Heart right ventricle (tissue), 16 donors: Measurements from ENCODE around the gene CARMIL1. TPM values are rescaled to one million over a fixed set of nuclear protein-coding genes. Genes with fewer than 3 reads are reported as not detected.

Experiments used
- ATAC-seq, 8 donors: fragments of 200-7000 bp; cut with Tn5 transposase; one replicate each; pipeline ENCODE4 v1.9.1; 2020; ENCODE audit warnings: mild to moderate bottlenecking in 8 of 8, moderate library complexity in 8 of 8, moderate number of reproducible peaks in 1 of 8
- DNase-seq, 2 donors: peaks; one replicate each; pipeline ENCODE4 v3.0.0-alpha.2; 2020
- H3K27ac ChIP-seq, 10 donors: fragments of 200-600 bp; sonication (generic) in 2 of 10; one replicate each; pipeline versions ENCODE4 v1.5.0 to v1.8.0; 2020 to 2022; ENCODE audit warnings: mild to moderate bottlenecking in 3 of 10
- H3K27me3 ChIP-seq, 7 donors: fragments of 200-600 bp; one replicate each; pipeline ENCODE4 v1.8.0; 2021 to 2022; ENCODE audit warnings: mild to moderate bottlenecking in 2 of 7
- H3K36me3 ChIP-seq, 9 donors: fragments of 200-600 bp; sonication (generic) in 1 of 9; one replicate each; pipeline versions ENCODE4 v1.5.0 to v1.8.0; 2020 to 2022; ENCODE audit warnings: mild to moderate bottlenecking in 2 of 9
- H3K4me1 ChIP-seq, 9 donors: fragments of 200-600 bp; sonication (generic) in 1 of 9; one replicate each; pipeline versions ENCODE4 v1.5.0 to v1.8.0; 2020 to 2022; ENCODE audit warnings: mild to moderate bottlenecking in 4 of 9
- H3K4me3 ChIP-seq, 10 donors: fragments of 200-600 bp; sonication (generic) in 2 of 10; one replicate each; pipeline versions ENCODE4 v1.5.0 to v1.8.0; 2020 to 2022; ENCODE audit warnings: mild to moderate bottlenecking in 7 of 10, moderate library complexity in 2 of 10
- H3K9me3 ChIP-seq, 11 donors: fragments of 200-600 bp in 10 of 11; sonication (generic) in 2 of 11; one replicate each; pipeline versions ENCODE4 v1.5.0 to v1.8.0; 2013 to 2022; ENCODE audit warnings: mild to moderate bottlenecking in 2 of 11, control low read depth in 1 of 11, moderate library complexity in 1 of 11
- CTCF ChIP-seq, 9 donors: fragments of 200-600 bp; sonication (generic) in 2 of 9; IDR thresholded peaks; one replicate each; pipeline versions ENCODE4 v1.5.0 to v1.8.0; 2021 to 2022; ENCODE audit warnings: antibody characterized with exemption in 9 of 9, mild to moderate bottlenecking in 5 of 9, moderate library complexity in 1 of 9
- WGBS, 2 donors: extraction: QIAGEN DNeasy Blood & Tissue Kit; methylation state at CpG; one replicate each; pipeline ENCODE4 v1.1.7; 2013; ENCODE audit warnings: inconsistent platforms in 1 of 2; 5-methylcytosine and 5-hydroxymethylcytosine counted together
- intact Hi-C, 10 donors: fragments of 100-400 bp; cut with DNase I; formaldehyde crosslinking; loops; one replicate each; pipeline versions ENCODE4 v1.11.1 to v1.14.2; 2022
- polyA plus RNA-seq, 2 donors: library from polyadenylated mRNA; stranded (reverse); fragments of 200-250 nt; gene quantifications; one replicate each; pipeline ENCODE4 v1.2.3, GENCODE V29; 2013
- total RNA-seq, 10 donors: library from RNA; stranded (reverse); fragmentation: NEBNext Ultra II Directional in 3 of 10; extraction: Animal tissue kit (Norgen Biotek cat#: 25700) in 3 of 10; gene quantifications; one replicate each; pipeline versions ENCODE4 v1.2.1 to v1.2.4, GENCODE V29; 2021 to 2023
- donor health status: Arrhythmogenic right ventricular cardiomyopathy.
- donor health status: ischemic (EF 13 %, LVEDD 7.1; RV severe dilation, severe dysfunction).
- donor health status: healthy with polysubstance abuse.
- donor health status: DM: no; HTN: yes; CAD: no.
- donor health status: DM: no; HTN: no; CAD: no.
- donor health status: ischemic (EF 25% LVEDD 6.9; RV normal size, moderate dysfunction).
- donor health status: ischemic (EF 25% LVEDD 5.7; RV mildly dilated, moderate dysfunction).
- donor health status: healthy.
- donor health status: DM: yes; HTN: yes; CAD: no.
- donor health status: Ischemic cardiomyopathy.
- donor health status: ischemic (EF 35%, LVEDD 5.7; RV mildly dilated, moderate dysfunction).
- donor health status: nonischemic (EF 11% LVEDD 7.7; RV severe dilation, severe dysfunction).
- donor health status: DM: yes; HTN: yes; CAD: no.
- donor health status: PGD.
- donor health status: ischemic (EF 29% LVEDD 5.4; RV normal size, mild dysfunction).
- donor health status: nonischemic (EF 23%, LVEDD 6.1; RV moderate dilation, normal function).

Gene CARMIL1
- total and polyA plus RNA-seq, 12 donors = 1.2 to 10.3 (median 4.1) TPM

GRCh38 chr6:25544833-25545232 lies 265.7 kb downstream of the CARMIL1 start:
- intact Hi-C loops = no loop called here
- no peak overlapping the region for H3K27ac ChIP-seq
- H3K36me3 ChIP-seq = peaks cover 0 to 10% (median 0%) of the 10 kb centered on the region in 9 donors
- H3K4me3 ChIP-seq = no peak overlapping the region
- DNase-seq (no peak), ATAC-seq (no peak)
- no peak for TF ChIP-seq CTCF (IDR thresholded peaks at IDR 0.05)
- H3K27me3 ChIP-seq = no peaks in the 10 kb centered on the region
- peaks cover 0 to 6% (median 0%) of the 10 kb centered on the region in 11 donors for H3K9me3 ChIP-seq
- H3K4me1 ChIP-seq = no peaks in the 10 kb centered on the region

- ATAC-seq (peak in 5 of 8 donors; percentile 40 to 88 (median 56)), DNase-seq (no peak)
- H3K27me3 ChIP-seq = no peaks in the 10 kb centered on the region
- H3K27ac ChIP-seq = no peak overlapping the region
- no peaks in the 10 kb centered on the region for H3K4me1 ChIP-seq
- H3K4me3 ChIP-seq = no peak overlapping the region
- WGBS, 2 donors = 68 to 76% methylated on average over 2 of the region's 2 CpGs
- no peaks in the 10 kb centered on the region for H3K9me3 ChIP-seq
- intact Hi-C loops = no loop called here
- no peak for TF ChIP-seq CTCF (IDR thresholded peaks at IDR 0.05)
- H3K36me3 ChIP-seq = no peaks in the 10 kb centered on the region
These were observed 268.6 kb downstream of the CARMIL1 start for GRCh38 chr6:25547797-25548196.

GRCh38 chr6:25548451-25548850 lies 269.3 kb downstream of the CARMIL1 start:
- ATAC-seq (no peak), DNase-seq (no peak)
- Histone ChIP-seq H3K4me1 (no peaks in the 10 kb centered on the region), H3K36me3 (no peaks in the 10 kb centered on the region), H3K27me3 (no peaks in the 10 kb centered on the region), H3K27ac (no peak overlapping the region), H3K9me3 (no peaks in the 10 kb centered on the region), H3K4me3 (no peak overlapping the region)
- no peak for TF ChIP-seq CTCF (IDR thresholded peaks at IDR 0.05)
- 60 to 62% methylated on average over 2 of the region's 2 CpGs for WGBS, 2 donors
- intact Hi-C loops = no loop called here

- Histone ChIP-seq H3K9me3 (no peaks in the 10 kb centered on the region), H3K4me3 (no peak overlapping the region), H3K4me1 (no peaks in the 10 kb centered on the region), H3K36me3 (no peaks in the 10 kb centered on the region), H3K27me3 (no peaks in the 10 kb centered on the region), H3K27ac (no peak overlapping the region)
- intact Hi-C loops = loop anchor here in 2 of 10 donors (5.0 to 10.0 kb wide), 3 partner anchors 276 to 344 kb away; partner anchors contain the start of gene CARMIL1 (in 1 of the 2)
- DNase-seq (no peak), ATAC-seq (no peak)
- TF ChIP-seq CTCF (IDR thresholded peaks at IDR 0.05) = no peak
- 86 to 93% methylated on average over 11 of the region's 11 CpGs for WGBS, 2 donors
These were observed 271.5 kb downstream of the CARMIL1 start for GRCh38 chr6:25550631-25551030.
